BLaER1 treated with 17β-estradiol and CSF1 and Interleukin-3, amounts not matched to agents 10 nM and 100 nM (cell line): ENCODE data around the gene RAPSN.
A peak's percentile ranks its signal among the peaks of the same experiment; 100 is the strongest.

ENCODE experiments used
- H3K27ac ChIP-seq, 11 experiments: shearing (Covaris generic); formaldehyde crosslinking; 2 replicates each; pipeline ENCODE4 v1.8.1; 2022
- H3K27me3 ChIP-seq, 11 experiments: shearing (Covaris generic); formaldehyde crosslinking; 2 replicates each; pipeline ENCODE4 v1.8.1; 2022
- H3K36me3 ChIP-seq, 11 experiments: shearing (Covaris generic); formaldehyde crosslinking; 2 replicates each; pipeline ENCODE4 v1.8.1; 2022
- H3K4me1 ChIP-seq, 10 experiments: shearing (Covaris generic); formaldehyde crosslinking; 2 replicates each; pipeline ENCODE4 v1.8.1; 2022
- H3K4me2 ChIP-seq, 11 experiments: shearing (Covaris generic); formaldehyde crosslinking; 2 replicates each; pipeline ENCODE4 v1.8.1; 2022
- H3K4me3 ChIP-seq, 10 experiments: shearing (Covaris generic); formaldehyde crosslinking; 2 replicates each; pipeline ENCODE4 v1.8.1; 2022
- H3K9ac ChIP-seq, 11 experiments: shearing (Covaris generic); formaldehyde crosslinking; 2 replicates each; pipeline ENCODE4 v1.8.1; 2022
- H3K9me3 ChIP-seq, 11 experiments: shearing (Covaris generic); formaldehyde crosslinking; replicated peaks in 1 of 11; 2 replicates each; pipeline ENCODE4 v1.8.1; 2022
- H4K20me1 ChIP-seq, 11 experiments: shearing (Covaris generic); formaldehyde crosslinking; 2 replicates each; pipeline ENCODE4 v1.8.1; 2022
- Cebpa-rat ChIP-seq, 11 experiments: shearing (Covaris generic); IDR thresholded peaks; 2 replicates each; pipeline ENCODE4 v1.8.1; 2022

The RAPSN gene

GRCh38 chr11:47417712-47418111 lies 31.2 kb downstream of the RAPSN start:
- H3K4me3 ChIP-seq, result no peak overlapping the region
- peaks cover 23 to 46% (median 31%) of the 10 kb centered on the region in 10 experiments for H3K4me1 ChIP-seq
- H3K36me3 ChIP-seq, result peaks cover 86 to 100% (median 97%) of the 10 kb centered on the region in 11 experiments
- peak overlapping the region in 2 of 11 experiments; percentile 4 to 20; a peak in 1 of 22 replicates for H3K9ac ChIP-seq
- no peaks in the 10 kb centered on the region for H3K9me3 ChIP-seq
- H3K4me2 ChIP-seq, result peak overlapping the region in 2 of 11 experiments; percentile 1 to 19; a peak in 2 of 22 replicates
- no peak for TF ChIP-seq Cebpa-rat (IDR thresholded peaks at IDR 0.05)
- H4K20me1 ChIP-seq, result peaks cover 11 to 89% (median 65%) of the 10 kb centered on the region in 11 experiments; a peak in 21 of 22 replicates
- no peaks in the 10 kb centered on the region for H3K27me3 ChIP-seq
- 0 out of 22 replicates have a peak overlapping the region, but pooled peaks of 1 of the 11 experiments have one; percentile 18 for H3K27ac ChIP-seq

- peaks cover 31 to 63% (median 39%) of the 10 kb centered on the region in 10 experiments for H3K4me1 ChIP-seq
- no peak for TF ChIP-seq Cebpa-rat (IDR thresholded peaks at IDR 0.05)
- no peaks in the 10 kb centered on the region for H3K27me3 ChIP-seq
- H3K4me3 ChIP-seq, result no peak overlapping the region
- H3K9me3 ChIP-seq, result no peaks in the 10 kb centered on the region
- peaks cover 11 to 98% (median 62%) of the 10 kb centered on the region in 11 experiments; a peak in 21 of 22 replicates for H4K20me1 ChIP-seq
- H3K9ac ChIP-seq, result peak overlapping the region in 7 of 11 experiments; percentile 6 to 48 (median 13); a peak in 2 of 22 replicates
- peaks cover 69 to 99% (median 93%) of the 10 kb centered on the region in 11 experiments for H3K36me3 ChIP-seq
- H3K27ac ChIP-seq, result 0 out of 22 replicates have a peak overlapping the region, but pooled peaks of 3 of the 11 experiments have one; percentile 30 to 47 (median 44)
- H3K4me2 ChIP-seq, result peak overlapping the region in 2 of 11 experiments; percentile 78 to 81; a peak in 4 of 22 replicates
Observed at GRCh38 chr11:47415949-47416472, 32.9 kb downstream of the RAPSN start.

GRCh38 chr11:47415091-47415854 lies 33.7 kb downstream of the RAPSN start:
- peaks cover 61 to 99% (median 93%) of the 10 kb centered on the region in 11 experiments for H3K36me3 ChIP-seq
- no peaks in the 10 kb centered on the region for H3K27me3 ChIP-seq
- peak overlapping the region; percentile 30 to 70 (median 48); a peak in 16 of 22 replicates for H3K9ac ChIP-seq
- H4K20me1 ChIP-seq, result peaks cover 11 to 98% (median 56%) of the 10 kb centered on the region in 11 experiments; a peak in 21 of 22 replicates
- H3K27ac ChIP-seq, result peak overlapping the region in 5 of 11 experiments; percentile 6 to 47 (median 38); a peak in 5 of 22 replicates
- TF ChIP-seq Cebpa-rat (IDR thresholded peaks at IDR 0.05), result no peak
- H3K4me1 ChIP-seq, result peaks cover 38 to 70% (median 46%) of the 10 kb centered on the region in 10 experiments
- no peaks in the 10 kb centered on the region for H3K9me3 ChIP-seq
- no peak overlapping the region for H3K4me3 ChIP-seq
- H3K4me2 ChIP-seq, result peak overlapping the region; percentile 67 to 98 (median 79); a peak in 20 of 22 replicates

- H4K20me1 ChIP-seq, result peaks cover 11 to 98% (median 59%) of the 10 kb centered on the region in 11 experiments; a peak in 21 of 22 replicates
- peak overlapping the region; percentile 67 to 98 (median 79); a peak in 21 of 22 replicates for H3K4me2 ChIP-seq
- peak overlapping the region in 6 of 11 experiments; percentile 5 to 47 (median 40); a peak in 6 of 22 replicates for H3K27ac ChIP-seq
- H3K27me3 ChIP-seq, result no peaks in the 10 kb centered on the region
- no peak overlapping the region for H3K4me3 ChIP-seq
- H3K9me3 ChIP-seq, result no peaks in the 10 kb centered on the region
- H3K9ac ChIP-seq, result peak overlapping the region; percentile 30 to 70 (median 48); a peak in 17 of 22 replicates
- peaks cover 55 to 96% (median 87%) of the 10 kb centered on the region in 11 experiments for H3K36me3 ChIP-seq
- H3K4me1 ChIP-seq, result peaks cover 44 to 76% (median 52%) of the 10 kb centered on the region in 10 experiments
- no peak for TF ChIP-seq Cebpa-rat (IDR thresholded peaks at IDR 0.05)
Observed at GRCh38 chr11:47414685-47415070, 34.3 kb downstream of the RAPSN start.

GRCh38 chr11:47413908-47414684 lies 34.8 kb downstream of the RAPSN start:
- H3K4me1 ChIP-seq, result peaks cover 50 to 82% (median 58%) of the 10 kb centered on the region in 10 experiments
- H3K4me2 ChIP-seq, result peak overlapping the region; percentile 67 to 98 (median 79)
- H3K36me3 ChIP-seq, result peaks cover 50 to 91% (median 81%) of the 10 kb centered on the region in 11 experiments

GRCh38 chr11:47413351-47413750 lies 35.6 kb downstream of the RAPSN start:
- peaks cover 52 to 84% (median 62%) of the 10 kb centered on the region in 10 experiments for H3K4me1 ChIP-seq
- H3K9ac ChIP-seq, result peak overlapping the region in 10 of 11 experiments; percentile 15 to 70 (median 50); a peak in 13 of 22 replicates
- H3K36me3 ChIP-seq, result peaks cover 42 to 84% (median 74%) of the 10 kb centered on the region in 11 experiments
- peak overlapping the region in 1 of 10 experiments; percentile 29; a peak in 2 of 20 replicates for H3K4me3 ChIP-seq
- H3K9me3 ChIP-seq, result no peaks in the 10 kb centered on the region
- peak overlapping the region in 1 of 11 experiments; percentile 44; a peak in 1 of 22 replicates for H3K27ac ChIP-seq
- no peak for TF ChIP-seq Cebpa-rat (IDR thresholded peaks at IDR 0.05)
- H3K4me2 ChIP-seq, result peak overlapping the region; percentile 67 to 98 (median 79); a peak in 19 of 22 replicates
- H3K27me3 ChIP-seq, result no peaks in the 10 kb centered on the region
- peaks cover 11 to 90% (median 52%) of the 10 kb centered on the region in 11 experiments; a peak in 21 of 22 replicates for H4K20me1 ChIP-seq

More at GRCh38 chr11:47413908-47414684, 34.8 kb downstream of the RAPSN start:
- Histone ChIP-seq H3K27ac (peak overlapping the region in 4 of 11 experiments; percentile 5 to 47 (median 43); a peak in 3 of 22 replicates), H3K9me3 (no peaks in the 10 kb centered on the region), H4K20me1 (peaks cover 11 to 97% (median 60%) of the 10 kb centered on the region in 11 experiments; a peak in 21 of 22 replicates), H3K27me3 (no peaks in the 10 kb centered on the region), H3K9ac (peak overlapping the region; percentile 30 to 70 (median 48); a peak in 21 of 22 replicates), H3K4me3 (peak overlapping the region in 1 of 10 experiments; percentile 29; a peak in 3 of 20 replicates)
- no peak for TF ChIP-seq Cebpa-rat (IDR thresholded peaks at IDR 0.05)

- peaks cover 30 to 71% (median 61%) of the 10 kb centered on the region in 11 experiments for H3K36me3 ChIP-seq
Observed at GRCh38 chr11:47411884-47412746, 36.8 kb downstream of the RAPSN start.

More at GRCh38 chr11:47411884-47412746, 36.8 kb downstream of the RAPSN start:
- Histone ChIP-seq H3K4me3 (peak overlapping the region in 2 of 10 experiments; percentile 80 to 91; a peak in 2 of 20 replicates), H3K4me2 (peak overlapping the region in 9 of 11 experiments; percentile 7 to 99 (median 41); a peak in 12 of 22 replicates), H3K9me3 (no peaks in the 10 kb centered on the region), H3K27me3 (no peaks in the 10 kb centered on the region), H3K4me1 (peaks cover 59 to 80% (median 70%) of the 10 kb centered on the region in 10 experiments), H3K9ac (peak overlapping the region in 7 of 11 experiments; percentile 19 to 90 (median 47); a peak in 7 of 22 replicates), H3K27ac (peak overlapping the region in 4 of 11 experiments; percentile 26 to 56 (median 38); a peak in 4 of 22 replicates), H4K20me1 (peaks cover 11 to 77% (median 44%) of the 10 kb centered on the region in 11 experiments; a peak in 21 of 22 replicates)
- no peak for TF ChIP-seq Cebpa-rat (IDR thresholded peaks at IDR 0.05)
